Astrocyte (in vitro differentiated cells and primary cell): ENCODE measurements around the gene PRSS22. TPM values are rescaled to one million over a fixed set of nuclear protein-coding genes. Genes with fewer than 3 reads are reported as not detected.

Experiments
- DNase-seq: peaks from one replicate; pipeline ENCODE4 v3.0.0-alpha.2; 2010; ENCODE audit warnings: low read depth
- FAIRE-seq: peaks from 2 replicates; lab custom pipeline; 2011; peaks lifted over from hg19 to GRCh38; lab: Jason Lieb, UNC
- H2AFZ ChIP-seq: 2 replicates; pipeline ENCODE4 v1.6.0; 2012; ENCODE audit warnings: low read depth, low read length, inconsistent platforms
- H3K27ac ChIP-seq: 2 replicates; pipeline ENCODE4 v1.5.1; 2011; ENCODE audit warnings: low read depth, low read length, inconsistent platforms
- H3K27me3 ChIP-seq: 2 replicates; pipeline ENCODE4 v1.6.0; 2011; ENCODE audit warnings: low read length, inconsistent platforms; ENCODE audit not compliant: insufficient read depth
- H3K36me3 ChIP-seq: 2 replicates; pipeline ENCODE4 v1.5.1; 2011; ENCODE audit warnings: low read length, inconsistent platforms; ENCODE audit not compliant: insufficient read depth
- H3K4me1 ChIP-seq: 2 replicates; pipeline ENCODE4 v1.5.1; 2011; ENCODE audit warnings: low read length, inconsistent platforms; ENCODE audit not compliant: insufficient read depth
- H3K4me2 ChIP-seq: 2 replicates; pipeline ENCODE4 v1.6.0; 2012; ENCODE audit warnings: low read length, inconsistent platforms
- H3K4me3 ChIP-seq: 2 replicates; pipeline ENCODE4 v1.5.1; 2011; ENCODE audit warnings: low read depth, mild to moderate bottlenecking, low read length, inconsistent platforms; ENCODE audit not compliant: insufficient read depth
- H3K79me2 ChIP-seq: 2 replicates; pipeline ENCODE4 v1.6.0; 2012; ENCODE audit warnings: mild to moderate bottlenecking, low read length, inconsistent platforms; ENCODE audit not compliant: insufficient read depth
- H3K9ac ChIP-seq: 2 replicates; pipeline ENCODE4 v1.6.0; 2012; ENCODE audit warnings: mild to moderate bottlenecking, low read length, inconsistent platforms
- H3K9me3 ChIP-seq: 2 replicates; pipeline ENCODE4 v1.5.1; 2012; ENCODE audit warnings: low read depth, mild to moderate bottlenecking, low read length, inconsistent platforms; ENCODE audit not compliant: insufficient read depth
- H4K20me1 ChIP-seq: 2 replicates; pipeline ENCODE4 v1.6.0; 2012; ENCODE audit warnings: low read length, inconsistent platforms; ENCODE audit not compliant: insufficient read depth
- H3K27ac Mint-ChIP-seq: one replicate; pipeline ENCODE4 v1.8.0; 2021; ENCODE audit warnings: mild to moderate bottlenecking, mixed read lengths; ENCODE audit not compliant: unreplicated experiment
- H3K27me3 Mint-ChIP-seq: one replicate; pipeline ENCODE4 v1.8.0; 2021; ENCODE audit warnings: low read depth, mixed read lengths; ENCODE audit not compliant: unreplicated experiment
- H3K36me3 Mint-ChIP-seq: one replicate; pipeline ENCODE4 v1.8.0; 2021; ENCODE audit warnings: low read depth, mixed read lengths; ENCODE audit not compliant: unreplicated experiment
- H3K4me1 Mint-ChIP-seq: one replicate; pipeline ENCODE4 v1.8.0; 2021; ENCODE audit warnings: low read depth, mixed read lengths; ENCODE audit not compliant: unreplicated experiment
- H3K4me3 Mint-ChIP-seq: one replicate; pipeline ENCODE4 v1.8.0; 2021; ENCODE audit warnings: mild to moderate bottlenecking, moderate library complexity, mixed read lengths; ENCODE audit not compliant: unreplicated experiment
- H3K9me3 Mint-ChIP-seq: one replicate; pipeline ENCODE4 v1.8.0; 2021; ENCODE audit warnings: mild to moderate bottlenecking, mixed read lengths; ENCODE audit not compliant: unreplicated experiment
- CTCF ChIP-seq: IDR thresholded peaks from 2 replicates; pipeline ENCODE4 v1.5.1; 2011; ENCODE audit warnings: low read depth, mild to moderate bottlenecking, inconsistent platforms, low read length, moderate library complexity; ENCODE audit not compliant: insufficient read depth
- EZH2 ChIP-seq: IDR thresholded peaks from 2 replicates; pipeline ENCODE4 v1.6.1; 2012; ENCODE audit warnings: mild to moderate bottlenecking, low read length, inconsistent platforms; ENCODE audit not compliant: insufficient read depth
- total RNA-seq: library from RNA; stranded (reverse); gene quantifications from 2 replicates; pipeline ENCODE4 v1.2.1, GENCODE V29; 2021

PRSS22 gene
- total RNA-seq, 1 donor from 2014 or later: 1.5 TPM

- H3K4me1 Mint-ChIP-seq: no peaks in the 10 kb centered on the region
- DNase-seq: no peak
- Histone ChIP-seq H3K36me3 (no peaks in the 10 kb centered on the region), H4K20me1 (no peaks in the 10 kb centered on the region), H2AFZ (peak overlapping the region; percentile 46), H3K27ac (no peak overlapping the region), H3K4me1 (no peaks in the 10 kb centered on the region), H3K4me3 (no peak overlapping the region), H3K4me2 (no peak overlapping the region), H3K9me3 (no peaks in the 10 kb centered on the region), H3K79me2 (no peaks in the 10 kb centered on the region), H3K9ac (no peak overlapping the region), H3K27me3 (no peaks in the 10 kb centered on the region)
- peaks cover 3% of the 10 kb centered on the region for H3K36me3 Mint-ChIP-seq
- peaks cover 7% of the 10 kb centered on the region for H3K27me3 Mint-ChIP-seq
- H3K4me3 Mint-ChIP-seq: no peak overlapping the region
- TF ChIP-seq CTCF (no peak), EZH2 (no peak)
- no peak for FAIRE-seq
- no peak overlapping the region for H3K27ac Mint-ChIP-seq
- H3K9me3 Mint-ChIP-seq: no peaks in the 10 kb centered on the region
Observed at GRCh38 chr16:2874032-2874911, 16.3 kb upstream of the PRSS22 start.

- no peak overlapping the region for H3K27ac ChIP-seq
Observed at GRCh38 chr16:2871926-2872325, 14.0 kb upstream of the PRSS22 start.

More at GRCh38 chr16:2871926-2872325, 14.0 kb upstream of the PRSS22 start:
- no peak overlapping the region for H3K27ac Mint-ChIP-seq
- Histone ChIP-seq H3K9me3 (no peaks in the 10 kb centered on the region), H3K4me3 (no peak overlapping the region), H3K79me2 (no peaks in the 10 kb centered on the region), H3K4me2 (no peak overlapping the region), H3K4me1 (peaks cover 9% of the 10 kb centered on the region), H3K9ac (no peak overlapping the region), H3K36me3 (no peaks in the 10 kb centered on the region), H2AFZ (no peak overlapping the region), H3K27me3 (no peaks in the 10 kb centered on the region), H4K20me1 (no peaks in the 10 kb centered on the region)
- TF ChIP-seq EZH2 (no peak), CTCF (no peak)
- FAIRE-seq (no peak), DNase-seq (no peak)
- no peaks in the 10 kb centered on the region for H3K36me3 Mint-ChIP-seq
- peaks cover 4% of the 10 kb centered on the region for H3K4me1 Mint-ChIP-seq
- H3K4me3 Mint-ChIP-seq: no peak overlapping the region
- peaks cover 7% of the 10 kb centered on the region for H3K27me3 Mint-ChIP-seq
- no peaks in the 10 kb centered on the region for H3K9me3 Mint-ChIP-seq
